GM18909 (cell line): ENCODE results near the gene SEZ6.
"Not testable (repeated sequence)": the region's sequence is repeated elsewhere in the genome, so short reads cannot be mapped to it uniquely, and the experiment has no call there.

ENCODE experiments used
- ATAC-seq: cut with Tn5 transposase; IDR thresholded peaks from one replicate; pipeline ENCODE4 v1.9.1; 2021; ENCODE audit warnings: mild to moderate bottlenecking; ENCODE audit not compliant: unreplicated experiment, poor library complexity

SEZ6 gene

GRCh38 chr17:28941251-28941650 is 64.6 kb downstream of the SEZ6 start:
- no peak for ATAC-seq

- ATAC-seq: no peak
Observed at GRCh38 chr17:28940675-28941074, 65.2 kb downstream of the SEZ6 start.

GRCh38 chr17:28940142-28940541 is 65.7 kb downstream of the SEZ6 start:
- no peak for ATAC-seq

GRCh38 chr17:28938552-28938951 is 67.3 kb downstream of the SEZ6 start:
- ATAC-seq: no peak

GRCh38 chr17:28937044-28937729 is 68.6 kb downstream of the SEZ6 start:
- ATAC-seq: no peak

- ATAC-seq: no peak
Observed at GRCh38 chr17:28935744-28936460, 69.9 kb downstream of the SEZ6 start.

GRCh38 chr17:28934508-28934907 is 71.3 kb downstream of the SEZ6 start:
- ATAC-seq: not testable (repeated sequence)

- no peak for ATAC-seq
Observed at GRCh38 chr17:28929787-28930186, 76.0 kb downstream of the SEZ6 start.

- no peak for ATAC-seq
Observed at GRCh38 chr17:28928061-28928460, 77.8 kb downstream of the SEZ6 start.

GRCh38 chr17:28926786-28927185 is 79.0 kb downstream of the SEZ6 start:
- no peak for ATAC-seq

- no peak for ATAC-seq
Observed at GRCh38 chr17:28926366-28926765, 79.5 kb downstream of the SEZ6 start.

- ATAC-seq: no peak
Observed at GRCh38 chr17:28925912-28926365, 79.9 kb downstream of the SEZ6 start.

GRCh38 chr17:28920201-28920600 is 85.6 kb downstream of the SEZ6 start:
- no peak for ATAC-seq

GRCh38 chr17:28918295-28918694 is 87.5 kb downstream of the SEZ6 start:
- ATAC-seq: no peak

GRCh38 chr17:28917465-28917864 is 88.4 kb downstream of the SEZ6 start:
- no peak for ATAC-seq

GRCh38 chr17:28917029-28917428 is 88.8 kb downstream of the SEZ6 start:
- no peak for ATAC-seq

- ATAC-seq: no peak
Observed at GRCh38 chr17:28916302-28916934, 89.4 kb downstream of the SEZ6 start.

GRCh38 chr17:28912938-28913333 is 92.9 kb downstream of the SEZ6 start:
- ATAC-seq: no peak

- no peak for ATAC-seq
Observed at GRCh38 chr17:28912281-28912937, 93.4 kb downstream of the SEZ6 start.

GRCh38 chr17:28911411-28912045 is 94.3 kb downstream of the SEZ6 start:
- ATAC-seq: no peak
